GM12801 (cell line): ENCODE results near the gene ZNF155.

Experiments used
- TF ChIP-seq, protein P1 (sequence below): IDR thresholded peaks from one replicate; pipeline ENCODE4 v1.5.1; 2011; ENCODE audit warnings: control low read depth; ENCODE audit not compliant: insufficient read length; ENCODE audit errors: extremely low read depth

Gene ZNF155

GRCh38 chr19:43950834-43951645 is 32.9 kb upstream of the ZNF155 start, which contains the start of gene ZNF221:
Gene ZNF221 (plus strand): TSS chr19:43951228. CDS start chr19:43962727, 11,499 bp downstream.
- TF ChIP-seq, protein P1, sequence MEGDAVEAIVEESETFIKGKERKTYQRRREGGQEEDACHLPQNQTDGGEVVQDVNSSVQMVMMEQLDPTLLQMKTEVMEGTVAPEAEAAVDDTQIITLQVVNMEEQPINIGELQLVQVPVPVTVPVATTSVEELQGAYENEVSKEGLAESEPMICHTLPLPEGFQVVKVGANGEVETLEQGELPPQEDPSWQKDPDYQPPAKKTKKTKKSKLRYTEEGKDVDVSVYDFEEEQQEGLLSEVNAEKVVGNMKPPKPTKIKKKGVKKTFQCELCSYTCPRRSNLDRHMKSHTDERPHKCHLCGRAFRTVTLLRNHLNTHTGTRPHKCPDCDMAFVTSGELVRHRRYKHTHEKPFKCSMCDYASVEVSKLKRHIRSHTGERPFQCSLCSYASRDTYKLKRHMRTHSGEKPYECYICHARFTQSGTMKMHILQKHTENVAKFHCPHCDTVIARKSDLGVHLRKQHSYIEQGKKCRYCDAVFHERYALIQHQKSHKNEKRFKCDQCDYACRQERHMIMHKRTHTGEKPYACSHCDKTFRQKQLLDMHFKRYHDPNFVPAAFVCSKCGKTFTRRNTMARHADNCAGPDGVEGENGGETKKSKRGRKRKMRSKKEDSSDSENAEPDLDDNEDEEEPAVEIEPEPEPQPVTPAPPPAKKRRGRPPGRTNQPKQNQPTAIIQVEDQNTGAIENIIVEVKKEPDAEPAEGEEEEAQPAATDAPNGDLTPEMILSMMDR: no peak

GRCh38 chr19:43956827-43957226 is 27.2 kb upstream of the ZNF155 start:
- TF ChIP-seq, protein P1: no peak

DNA sequence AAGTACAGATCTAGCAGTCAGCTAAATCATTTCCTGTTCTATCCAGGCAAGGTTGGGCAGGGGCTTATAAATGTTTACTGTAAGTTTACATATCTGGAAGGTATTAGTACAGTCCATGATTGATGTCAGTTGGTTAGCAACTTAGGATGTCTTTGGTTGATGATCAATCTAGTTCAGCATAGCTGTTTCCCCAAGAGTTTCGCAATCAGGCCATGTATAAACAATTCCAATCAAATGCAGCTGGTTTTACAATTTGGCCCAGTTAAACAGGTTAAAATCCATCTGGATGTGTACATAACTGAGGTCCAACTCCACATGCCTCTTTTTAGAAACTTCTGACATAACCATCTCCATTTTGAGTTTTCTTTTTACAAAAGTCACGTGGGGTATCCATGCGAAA is 26.1 kb upstream of the ZNF155 start:
- TF ChIP-seq, protein P1: no peak

GRCh38 chr19:43960411-43960810 is 23.6 kb upstream of the ZNF155 start:
- TF ChIP-seq, protein P1: no peak

DNA sequence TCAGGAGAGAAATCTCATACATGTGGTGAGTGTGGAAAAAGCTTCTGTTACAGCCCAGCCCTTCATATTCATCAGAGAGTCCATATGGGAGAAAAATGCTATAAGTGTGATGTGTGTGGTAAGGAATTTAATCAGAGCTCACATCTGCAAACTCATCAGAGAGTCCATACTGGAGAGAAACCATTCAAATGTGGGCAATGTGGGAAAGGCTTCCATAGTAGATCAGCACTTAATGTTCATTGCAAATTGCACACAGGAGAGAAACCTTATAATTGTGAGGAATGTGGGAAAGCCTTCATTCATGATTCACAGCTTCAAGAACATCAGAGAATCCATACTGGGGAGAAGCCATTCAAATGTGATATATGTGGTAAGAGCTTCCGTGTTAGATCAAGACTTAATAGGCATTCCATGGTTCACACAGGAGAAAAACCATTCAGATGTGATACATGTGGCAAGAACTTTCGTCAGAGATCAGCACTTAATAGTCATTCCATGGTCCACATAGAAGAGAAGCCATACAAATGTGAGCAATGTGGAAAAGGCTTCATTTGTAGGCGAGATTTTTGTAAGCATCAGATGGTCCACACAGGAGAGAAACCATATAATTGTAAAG is 17.8 kb upstream of the ZNF155 start:
- TF ChIP-seq, protein P1: no peak

GRCh38 chr19:43976732-43977131 is 7.3 kb upstream of the ZNF155 start:
- TF ChIP-seq, protein P1: no peak

DNA sequence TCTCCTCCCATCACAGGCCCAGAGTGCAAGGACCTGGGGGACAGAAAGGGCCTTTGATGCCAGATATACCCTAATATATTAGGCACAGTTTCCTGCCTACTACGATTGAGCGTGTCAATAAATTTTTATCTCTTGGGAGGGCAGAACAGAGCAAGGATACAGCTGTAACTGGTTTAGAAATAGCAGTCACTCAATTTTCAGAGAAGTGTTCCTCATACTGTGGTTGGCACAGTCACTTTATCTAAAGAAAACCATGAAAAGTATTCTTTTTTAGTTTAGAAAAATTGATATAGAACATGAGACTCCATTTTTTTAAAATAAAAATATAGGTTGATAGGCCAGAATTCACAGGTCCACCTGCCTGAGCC is 460 bp upstream of the ZNF155 start:
- TF ChIP-seq, protein P1: no peak
